ENCODE results near the gene PDE6G.

Gene PDE6G

DNA sequence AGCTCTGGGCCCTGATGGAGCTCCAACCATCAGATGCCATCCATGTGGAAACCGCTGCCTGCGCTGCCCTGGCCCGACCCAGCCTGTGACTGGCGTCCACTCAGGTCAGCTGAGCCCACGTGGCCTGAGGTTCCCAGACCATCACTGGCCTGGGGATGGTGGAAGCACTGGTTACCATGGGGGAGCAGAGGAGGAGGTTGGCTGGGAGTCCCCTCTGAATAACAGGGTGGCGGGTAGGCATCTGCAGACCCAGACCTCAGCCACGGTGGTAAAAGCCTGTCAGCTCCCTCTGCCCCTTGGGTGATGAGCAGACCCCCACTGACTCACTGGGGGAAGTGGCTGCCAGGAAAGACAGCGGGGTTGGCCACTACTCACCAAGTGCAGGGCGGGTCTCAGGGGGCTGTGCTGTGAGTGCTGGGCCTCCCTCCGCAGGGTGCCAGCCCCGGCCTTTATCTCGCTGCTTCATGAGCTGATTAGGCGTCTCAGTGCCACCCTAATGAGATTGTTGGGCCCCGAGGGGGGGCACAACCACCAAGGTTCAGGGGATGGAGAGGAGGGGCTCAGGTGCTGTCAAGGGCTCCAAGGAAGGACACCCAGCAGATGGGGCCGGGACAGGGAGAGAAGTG, at the start of gene PDE6G:
Gene PDE6G, minus strand, starts transcription at position 425 of the 626 bp plus-strand sequence. CDS start 3,237 bp downstream, outside the sequence.
- Histone ChIP-seq H3K4me1 (no peaks in the 10 kb centered on the region), H3K27ac (no peak within 1 kb of the TSS), H3K9me3 (no peaks in the 10 kb centered on the region), H3K36me3 (no peaks in the 10 kb centered on the region), H3K27me3 (peaks cover 0 to 45% of the 10 kb centered on the region in 2 donors), H3K4me3 (no peak within 1 kb of the TSS)
- intact Hi-C loops (cut with DNase I; ENCODE audit: low total_unique reads), result no loop called here
- TF ChIP-seq, protein P1, sequence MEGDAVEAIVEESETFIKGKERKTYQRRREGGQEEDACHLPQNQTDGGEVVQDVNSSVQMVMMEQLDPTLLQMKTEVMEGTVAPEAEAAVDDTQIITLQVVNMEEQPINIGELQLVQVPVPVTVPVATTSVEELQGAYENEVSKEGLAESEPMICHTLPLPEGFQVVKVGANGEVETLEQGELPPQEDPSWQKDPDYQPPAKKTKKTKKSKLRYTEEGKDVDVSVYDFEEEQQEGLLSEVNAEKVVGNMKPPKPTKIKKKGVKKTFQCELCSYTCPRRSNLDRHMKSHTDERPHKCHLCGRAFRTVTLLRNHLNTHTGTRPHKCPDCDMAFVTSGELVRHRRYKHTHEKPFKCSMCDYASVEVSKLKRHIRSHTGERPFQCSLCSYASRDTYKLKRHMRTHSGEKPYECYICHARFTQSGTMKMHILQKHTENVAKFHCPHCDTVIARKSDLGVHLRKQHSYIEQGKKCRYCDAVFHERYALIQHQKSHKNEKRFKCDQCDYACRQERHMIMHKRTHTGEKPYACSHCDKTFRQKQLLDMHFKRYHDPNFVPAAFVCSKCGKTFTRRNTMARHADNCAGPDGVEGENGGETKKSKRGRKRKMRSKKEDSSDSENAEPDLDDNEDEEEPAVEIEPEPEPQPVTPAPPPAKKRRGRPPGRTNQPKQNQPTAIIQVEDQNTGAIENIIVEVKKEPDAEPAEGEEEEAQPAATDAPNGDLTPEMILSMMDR (IDR thresholded peaks at IDR 0.05), result no peak
- DNase-seq, result no peak

DNA sequence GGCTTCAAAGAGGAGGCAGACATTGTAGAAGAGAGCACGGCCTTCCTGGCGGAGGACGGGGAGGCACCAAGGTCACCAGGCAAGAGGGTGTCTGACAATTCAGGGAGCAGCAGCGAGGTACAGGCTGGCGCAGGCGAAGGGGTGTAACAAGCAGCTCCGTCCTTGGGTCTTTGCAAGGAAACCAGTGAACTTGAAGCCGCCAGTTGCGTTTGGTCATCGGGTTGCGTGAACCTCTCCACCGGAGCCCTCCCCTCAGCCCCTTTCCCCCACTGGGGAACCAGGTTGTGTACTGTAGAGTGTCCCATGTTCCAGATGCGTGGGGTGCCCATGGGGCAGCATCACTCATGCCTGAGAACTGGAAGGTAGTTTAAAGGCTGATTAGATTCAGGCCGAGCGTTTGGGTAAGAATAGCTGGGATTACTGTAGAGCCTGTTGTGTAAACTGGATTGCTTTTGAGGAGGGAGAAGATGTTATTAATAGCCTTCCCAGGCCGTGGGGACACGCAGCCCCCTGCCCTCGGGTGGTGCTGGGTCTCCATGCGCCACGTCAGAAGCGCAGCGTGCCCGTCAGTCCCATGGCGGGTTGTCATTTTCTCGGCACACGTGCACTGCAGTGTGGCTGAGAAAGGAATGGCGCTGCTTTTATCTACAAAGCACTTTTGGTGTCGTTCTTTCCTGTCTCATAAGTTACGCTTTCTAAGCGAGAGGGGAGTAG, 49.3 kb upstream of the PDE6G start:
- intact Hi-C loops (cut with DNase I; ENCODE audit: low total_unique reads), result no loop called here
- Histone ChIP-seq H3K36me3 (peaks cover 0 to 44% (median 33%) of the 10 kb centered on the region in 3 donors), H3K4me3 (no peak overlapping the region), H3K9me3 (no peaks in the 10 kb centered on the region), H3K27me3 (peaks cover 0 to 7% of the 10 kb centered on the region in 2 donors), H3K4me1 (peaks cover 0 to 40% (median 31%) of the 10 kb centered on the region in 4 donors), H3K27ac (no peak overlapping the region)
- no peak for DNase-seq
- TF ChIP-seq, protein P1 (IDR thresholded peaks at IDR 0.05), result no peak

DNA sequence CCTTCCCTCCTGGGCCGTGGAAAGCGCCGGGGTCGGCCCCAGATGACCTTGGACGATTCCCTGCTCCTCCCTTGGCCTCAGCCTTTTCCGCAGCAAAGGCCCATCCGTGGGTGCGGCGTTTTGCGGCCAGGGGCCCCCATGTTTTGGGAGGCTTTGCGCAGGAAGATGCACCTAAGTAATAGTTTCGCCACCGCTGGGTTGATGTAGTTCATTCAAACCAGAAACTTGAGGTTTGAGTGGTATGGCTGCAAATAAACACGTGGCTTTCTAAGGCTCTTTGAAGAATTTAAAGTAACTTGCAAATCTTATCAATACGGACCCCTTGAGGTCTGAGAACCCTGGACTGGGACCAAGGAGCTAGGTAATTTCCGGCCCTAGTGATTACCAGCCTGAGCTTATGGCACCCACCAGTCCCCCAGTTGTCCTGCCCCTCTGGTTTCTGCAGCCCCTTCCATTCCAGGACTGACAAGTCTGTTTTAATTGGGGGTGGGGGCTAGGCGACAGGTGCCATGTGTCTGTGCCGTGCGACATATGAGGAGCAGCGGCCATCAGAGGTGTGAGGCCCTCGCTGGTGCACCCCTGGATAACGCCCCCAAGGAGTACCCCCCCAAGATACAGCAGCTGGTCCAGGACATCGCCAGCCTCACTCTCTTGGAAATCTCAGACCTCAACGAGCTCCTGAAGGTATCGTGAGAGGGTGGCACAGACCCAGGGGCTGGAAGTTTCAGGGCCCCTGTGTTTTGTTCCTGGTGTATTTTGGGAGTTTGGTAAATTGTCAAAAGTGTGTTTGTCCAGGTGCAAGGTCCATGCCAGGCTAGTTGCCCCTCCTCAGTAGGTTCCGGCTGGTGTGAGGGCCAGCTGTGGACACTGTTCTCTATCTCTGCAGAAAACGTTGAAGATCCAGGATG, 47.7 kb upstream of the PDE6G start:
- H3K4me1 ChIP-seq, result peaks cover 0 to 37% (median 28%) of the 10 kb centered on the region in 4 donors
- H3K27me3 ChIP-seq, result no peaks in the 10 kb centered on the region
- TF ChIP-seq, protein P1 (IDR thresholded peaks at IDR 0.05), result no peak
- no peak for DNase-seq
- H3K36me3 ChIP-seq, result peaks cover 0 to 61% (median 44%) of the 10 kb centered on the region in 3 donors
- no peaks in the 10 kb centered on the region for H3K9me3 ChIP-seq
- intact Hi-C loops (cut with DNase I; ENCODE audit: low total_unique reads), result no loop called here
- peak overlapping the region; percentile 92 to 93 for H3K27ac ChIP-seq
- H3K4me3 ChIP-seq, result peak overlapping the region; percentile 71 to 82

DNA sequence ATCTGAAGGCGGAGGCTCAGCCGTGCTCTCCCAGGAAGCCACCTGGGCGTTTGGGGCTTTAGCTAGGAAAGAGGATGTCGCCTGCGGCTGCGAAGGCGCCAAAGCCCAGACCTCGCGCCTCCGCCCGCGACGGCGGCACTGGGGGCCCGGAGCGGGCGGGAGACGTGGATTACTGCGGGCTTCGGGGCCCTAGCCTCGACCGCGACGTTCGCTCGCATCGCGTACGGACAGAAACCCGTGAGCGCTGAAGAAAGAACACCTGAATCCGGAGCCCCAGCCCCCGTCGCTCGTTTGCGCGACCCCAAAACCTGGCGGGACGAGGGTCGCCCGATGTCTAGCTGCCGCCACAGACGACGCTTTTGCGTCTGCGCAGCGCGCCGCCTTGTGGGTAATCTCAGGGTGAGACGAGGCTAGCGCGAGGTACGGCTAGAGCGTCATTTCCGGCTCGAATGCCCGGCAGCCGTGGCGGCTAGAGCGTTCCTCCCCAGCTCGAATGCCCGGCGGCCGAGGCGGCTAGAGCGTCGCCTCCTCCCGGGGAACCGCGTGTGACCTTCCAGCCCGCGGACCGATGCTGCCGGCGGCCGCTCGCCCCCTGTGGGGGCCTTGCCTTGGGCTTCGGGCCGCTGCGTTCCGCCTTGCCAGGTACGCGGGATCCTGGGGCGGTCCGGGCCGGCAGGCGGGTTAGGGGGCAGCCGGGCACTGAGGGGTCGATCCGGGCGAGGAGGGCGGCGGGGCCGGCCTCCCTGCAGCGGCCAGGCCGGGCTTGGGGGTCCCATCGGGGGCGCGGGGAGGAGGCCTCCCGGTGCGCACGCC, 46.8 kb upstream of the PDE6G start, which contains the start of gene MRPL12:
Gene MRPL12, plus strand, starts transcription at position 434 of the 813 bp plus-strand sequence. Its CDS starts 135 bp downstream, at position 569.
- TF ChIP-seq, protein P1 (IDR thresholded peaks at IDR 0.05), result peak; percentile 23 to 49
- Histone ChIP-seq H3K36me3 (peaks cover 4 to 69% (median 53%) of the 10 kb centered on the region in 3 donors), H3K27me3 (no peaks in the 10 kb centered on the region), H3K4me3 (peak within 1 kb of the TSS; percentile 71 to 82), H3K27ac (peak within 1 kb of the TSS; percentile 92 to 93), H3K4me1 (peaks cover 0 to 37% (median 28%) of the 10 kb centered on the region in 4 donors), H3K9me3 (no peaks in the 10 kb centered on the region)
- intact Hi-C loops (cut with DNase I; ENCODE audit: low total_unique reads), result no loop called here
- peak; percentile 91 to 94 for DNase-seq

All from tibial artery (tissue), 4 donors.